B cell (primary cell): ENCODE results near the gene ZBTB34. TPM values are rescaled to one million over a fixed set of nuclear protein-coding genes. Genes with fewer than 3 reads are reported as not detected.

ENCODE experiments used
- ATAC-seq: fragments of 200-7000 bp; cut with Tn5 transposase; one replicate; pipeline ENCODE4 v1.10.0; 2021; ENCODE audit warnings: low read depth, mild to moderate bottlenecking, moderate number of reproducible peaks, moderate library complexity
- CTCF ChIA-PET: fragments of 350-600 bp; sonication (Branson Sonifier 250); formaldehyde crosslinking; loops from one replicate; lab custom pipeline; 2021; ENCODE audit warnings: antibody characterized with exemption, inconsistent platforms; lab: Charles Lee
- POLR2A ChIA-PET: fragments of 350-600 bp; sonication (Branson Sonifier 250); formaldehyde crosslinking; loops from one replicate; lab custom pipeline; 2021; ENCODE audit warnings: antibody characterized with exemption; lab: Charles Lee
- DNase-seq: peaks from one replicate; pipeline ENCODE4 v3.0.0; 2013
- H2AFZ ChIP-seq: 2 replicates; pipeline ENCODE4 v1.6.1; 2012; ENCODE audit warnings: mild to moderate bottlenecking, low read depth, low read length; ENCODE audit not compliant: insufficient read depth, poor library complexity, severe bottlenecking
- H3K27ac ChIP-seq, 2 donors: 1 replicate in 1 of 2; 2 replicates in 1 of 2; pipeline ENCODE4 v1.5.1; 2012 to 2013; ENCODE audit warnings: low read length in 2 of 2, mild to moderate bottlenecking in 2 of 2, moderate library complexity in 1 of 2
- H3K27me3 ChIP-seq, 4 experiments: fragments of 200-600 bp in 1 of 4; sonication (generic) in 1 of 4; replicated peaks in 1 of 4; 1 replicate in 2 of 4; 2 replicates in 2 of 4; pipeline versions ENCODE4 v1.6.1 to v1.7.0; 2013 to 2016; ENCODE audit warnings: low read length in 3 of 4, mild to moderate bottlenecking in 2 of 4, mixed read lengths in 1 of 4, moderate library complexity in 1 of 4; ENCODE audit not compliant: insufficient read depth in 4 of 4, control insufficient read depth in 3 of 4; ENCODE audit errors: control extremely low read depth in 1 of 4
- H3K36me3 ChIP-seq, 2 experiments: replicated peaks in 1 of 2; 1 replicate in 1 of 2; 2 replicates in 1 of 2; pipeline versions ENCODE4 v1.6.1 to v1.7.1; 2013; ENCODE audit warnings: low read length in 1 of 2; ENCODE audit not compliant: insufficient read depth in 2 of 2, control insufficient read depth in 1 of 2; ENCODE audit errors: control extremely low read depth in 1 of 2, extremely low read depth in 1 of 2
- H3K4me1 ChIP-seq, 2 donors: fragments of 200-600 bp in 1 of 2; sonication (generic) in 1 of 2; 1 replicate in 1 of 2; 2 replicates in 1 of 2; pipeline versions ENCODE4 v1.5.1 to v1.6.1; 2013 to 2017; ENCODE audit warnings: low read length in 2 of 2; ENCODE audit not compliant: control insufficient read depth in 2 of 2, insufficient read depth in 2 of 2
- H3K4me2 ChIP-seq: replicated peaks from 2 replicates; pipeline ENCODE3; 2012; ENCODE audit warnings: mild to moderate bottlenecking, low read depth, low read length; ENCODE audit not compliant: poor library complexity, severe bottlenecking
- H3K4me3 ChIP-seq, 5 experiments: fragments of 200-600 bp in 1 of 5; sonication (generic) in 1 of 5; 1 replicate in 3 of 5; 2 replicates in 2 of 5; pipeline versions ENCODE4 v1.5.1 to v1.7.0; 2011 to 2016; ENCODE audit warnings: low read length in 4 of 5, mild to moderate bottlenecking in 4 of 5, low read depth in 2 of 5, control low read depth in 1 of 5, moderate library complexity in 1 of 5; ENCODE audit not compliant: insufficient read depth in 1 of 5; ENCODE audit errors: control extremely low read depth in 1 of 5, extremely low read depth in 1 of 5
- H3K79me2 ChIP-seq: fragments of 200-600 bp; sonication (generic); one replicate; pipeline ENCODE4 v1.6.0; 2016; ENCODE audit warnings: low read length; ENCODE audit not compliant: control insufficient read depth, insufficient read depth
- H3K9ac ChIP-seq: fragments of 200-600 bp; sonication (generic); 2 replicates; pipeline ENCODE4 v1.6.1; 2017; ENCODE audit warnings: mild to moderate bottlenecking, low read length, moderate library complexity
- H3K9me3 ChIP-seq, 3 donors: one replicate each; pipeline versions ENCODE4 v1.6.1 to v1.7.1; 2013; ENCODE audit warnings: low read length in 2 of 3; ENCODE audit not compliant: control insufficient read depth in 2 of 3, insufficient read depth in 1 of 3; ENCODE audit errors: control extremely low read depth in 1 of 3
- H4K20me1 ChIP-seq: 2 replicates; pipeline ENCODE4 v1.6.0; 2012; ENCODE audit warnings: mild to moderate bottlenecking, low read length; ENCODE audit not compliant: insufficient read depth, control insufficient read depth, poor library complexity, severe bottlenecking
- H3K27ac Mint-ChIP-seq: one replicate; pipeline ENCODE4 v1.8.0; 2021; ENCODE audit warnings: mixed read lengths
- H3K27me3 Mint-ChIP-seq: one replicate; pipeline ENCODE4 v1.8.0; 2021; ENCODE audit warnings: mixed read lengths
- H3K4me1 Mint-ChIP-seq: one replicate; pipeline ENCODE4 v1.8.0; 2021; ENCODE audit warnings: mixed read lengths
- H3K4me3 Mint-ChIP-seq: one replicate; pipeline ENCODE4 v1.8.0; 2021; ENCODE audit warnings: mixed read lengths
- H3K9me3 Mint-ChIP-seq: one replicate; pipeline ENCODE4 v1.8.0; 2022; ENCODE audit warnings: mixed read lengths; ENCODE audit not compliant: insufficient read depth
- EZH2 ChIP-seq: IDR thresholded peaks from 2 replicates; pipeline ENCODE4 v1.6.1; 2012; ENCODE audit warnings: borderline replicate concordance, low read depth, mild to moderate bottlenecking, moderate library complexity, low read length; ENCODE audit not compliant: insufficient read depth, poor library complexity, severe bottlenecking
- WGBS: methylation state at CpG from one replicate; pipeline ENCODE4 v1.1.5; 2013; ENCODE audit warnings: missing lambda C conversion rate; ENCODE audit not compliant: insufficient coverage; 5-methylcytosine and 5-hydroxymethylcytosine counted together
- intact Hi-C: fragments of 100-400 bp; cut with micrococcal nuclease; formaldehyde crosslinking; loops from one replicate; pipeline ENCODE4 v1.10.0; 2022
- polyA plus RNA-seq: library from polyadenylated mRNA; depleted of rRNA; stranded (reverse); fragments of >200 nt; gene quantifications from 2 replicates; pipeline ENCODE4 v1.2.3, GENCODE V29; 2012
- total RNA-seq, 2 donors: library from RNA; stranded (reverse); fragments of 120-200 nt in 1 of 2; gene quantifications; 1 replicate in 1 of 2; 2 replicates in 1 of 2; pipeline versions ENCODE4 v1.2.3 to v1.2.4, GENCODE V29; 2013 to 2022
- TF ChIP-seq, protein P1 (sequence below): fragments of 200-600 bp; IDR thresholded peaks from one replicate; pipeline ENCODE4 v1.8.0; 2022; ENCODE audit warnings: antibody characterized with exemption, mild to moderate bottlenecking

The ZBTB34 gene
- total and polyA plus RNA-seq, 2 donors (not counting 1 experiment from before 2014, with no cell fraction given): 3.8 to 12.1 TPM

- Histone ChIP-seq H3K36me3 (no peaks in the 10 kb centered on the region), H3K79me2 (no peaks in the 10 kb centered on the region), H3K4me1 (no peaks in the 10 kb centered on the region), H3K4me3 (no peak overlapping the region), H3K27ac (no peak overlapping the region), H3K27me3 (peaks cover 0 to 27% (median 6%) of the 10 kb centered on the region in 4 experiments), H3K9ac (no peak overlapping the region), H2AFZ (no peak overlapping the region), H3K4me2 (no peak overlapping the region), H3K9me3 (no peaks in the 10 kb centered on the region), H4K20me1 (no peaks in the 10 kb centered on the region)
- POLR2A ChIA-PET: no interaction called here
- Mint-ChIP-seq H3K4me3 (no peak overlapping the region), H3K27ac (no peak overlapping the region), H3K4me1 (no peaks in the 10 kb centered on the region), H3K9me3 (no peaks in the 10 kb centered on the region), H3K27me3 (peaks cover 24% of the 10 kb centered on the region)
- no peak for ATAC-seq
- no peak for DNase-seq
- TF ChIP-seq EZH2: no peak
- TF ChIP-seq, protein P1, sequence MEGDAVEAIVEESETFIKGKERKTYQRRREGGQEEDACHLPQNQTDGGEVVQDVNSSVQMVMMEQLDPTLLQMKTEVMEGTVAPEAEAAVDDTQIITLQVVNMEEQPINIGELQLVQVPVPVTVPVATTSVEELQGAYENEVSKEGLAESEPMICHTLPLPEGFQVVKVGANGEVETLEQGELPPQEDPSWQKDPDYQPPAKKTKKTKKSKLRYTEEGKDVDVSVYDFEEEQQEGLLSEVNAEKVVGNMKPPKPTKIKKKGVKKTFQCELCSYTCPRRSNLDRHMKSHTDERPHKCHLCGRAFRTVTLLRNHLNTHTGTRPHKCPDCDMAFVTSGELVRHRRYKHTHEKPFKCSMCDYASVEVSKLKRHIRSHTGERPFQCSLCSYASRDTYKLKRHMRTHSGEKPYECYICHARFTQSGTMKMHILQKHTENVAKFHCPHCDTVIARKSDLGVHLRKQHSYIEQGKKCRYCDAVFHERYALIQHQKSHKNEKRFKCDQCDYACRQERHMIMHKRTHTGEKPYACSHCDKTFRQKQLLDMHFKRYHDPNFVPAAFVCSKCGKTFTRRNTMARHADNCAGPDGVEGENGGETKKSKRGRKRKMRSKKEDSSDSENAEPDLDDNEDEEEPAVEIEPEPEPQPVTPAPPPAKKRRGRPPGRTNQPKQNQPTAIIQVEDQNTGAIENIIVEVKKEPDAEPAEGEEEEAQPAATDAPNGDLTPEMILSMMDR: no peak
- 86% methylated on average over 1 of the region's 8 CpGs for WGBS
- CTCF ChIA-PET: interaction anchor here (0.9 kb wide), 1 partner anchor 9 kb away, joined by 4 read pairs; no protein-coding TSS in a partner anchor
- intact Hi-C loops: no loop called here
These were observed 10.7 kb upstream of the ZBTB34 start for GRCh38 chr9:126849591-126850225.

GRCh38 chr9:126851286-126851880, 9.1 kb upstream of the ZBTB34 start:
- Histone ChIP-seq H3K4me1 (no peaks in the 10 kb centered on the region), H3K27ac (no peak overlapping the region), H3K9ac (no peak overlapping the region), H2AFZ (no peak overlapping the region), H3K4me2 (no peak overlapping the region), H3K9me3 (no peaks in the 10 kb centered on the region), H4K20me1 (no peaks in the 10 kb centered on the region), H3K79me2 (no peaks in the 10 kb centered on the region), H3K27me3 (peaks cover 0 to 33% (median 6%) of the 10 kb centered on the region in 4 experiments), H3K36me3 (no peaks in the 10 kb centered on the region), H3K4me3 (no peak overlapping the region)
- TF ChIP-seq, protein P1: no peak
- TF ChIP-seq EZH2: no peak
- no peak for DNase-seq
- POLR2A ChIA-PET: interaction anchor here (0.6 kb wide), 1 partner anchor 9 kb away, joined by 5 read pairs; no protein-coding TSS in a partner anchor
- Mint-ChIP-seq H3K9me3 (no peaks in the 10 kb centered on the region), H3K4me3 (no peak overlapping the region), H3K4me1 (no peaks in the 10 kb centered on the region), H3K27ac (no peak overlapping the region), H3K27me3 (peaks cover 39% of the 10 kb centered on the region)
- intact Hi-C loops: no loop called here
- ATAC-seq: no peak
- 98% methylated on average over 4 of the region's 6 CpGs for WGBS
- CTCF ChIA-PET: no interaction called here
